Measurements from ENCODE around the gene KLHL2.
A peak's percentile ranks its signal among the peaks of the same experiment; 100 is the strongest.
"Not testable (repeated sequence)": the region's sequence is repeated elsewhere in the genome, so short reads cannot be mapped to it uniquely, and the experiment has no call there.

Gene KLHL2

GRCh38 chr4:165209796-165210195, 2.4 kb downstream of the KLHL2 start:
- H3K4me3 ChIP-seq (ENCODE audit: low read length) = no peak overlapping the region
- TF ChIP-seq CTCF (IDR thresholded peaks at IDR 0.05; ENCODE audit: insufficient read depth, low read depth, low read length, missing control alignments) = no peak
- no peak for DNase-seq (ENCODE audit: low read depth)

GRCh38 chr4:165210566-165210965, 3.2 kb downstream of the KLHL2 start:
- no peak overlapping the region for H3K4me3 ChIP-seq (ENCODE audit: low read length)
- TF ChIP-seq CTCF (IDR thresholded peaks at IDR 0.05; ENCODE audit: insufficient read depth, low read depth, low read length, missing control alignments) = no peak
- no peak for DNase-seq (ENCODE audit: low read depth)

GRCh38 chr4:165212647-165213046, 5.3 kb downstream of the KLHL2 start:
- not testable (repeated sequence) for H3K4me3 ChIP-seq (ENCODE audit: low read length); DNase-seq (ENCODE audit: low read depth)

- DNase-seq (ENCODE audit: low read depth) = peak; percentile 79
- H3K4me3 ChIP-seq (ENCODE audit: low read length) = not testable (repeated sequence)
Observed at GRCh38 chr4:165213404-165213803, 6.0 kb downstream of the KLHL2 start.

- DNase-seq (ENCODE audit: low read depth); H3K4me3 ChIP-seq (ENCODE audit: low read length): not testable (repeated sequence)
Observed at GRCh38 chr4:165213991-165214709, 6.8 kb downstream of the KLHL2 start.

- not testable (repeated sequence) for H3K4me3 ChIP-seq (ENCODE audit: low read length)
- peak; percentile 84 for DNase-seq (ENCODE audit: low read depth)
Observed at GRCh38 chr4:165215034-165215751, 7.8 kb downstream of the KLHL2 start.

GRCh38 chr4:165215761-165216487, 8.6 kb downstream of the KLHL2 start:
- not testable (repeated sequence) for H3K4me3 ChIP-seq (ENCODE audit: low read length); DNase-seq (ENCODE audit: low read depth)

GRCh38 chr4:165217325-165217724, 10.0 kb downstream of the KLHL2 start:
- DNase-seq (ENCODE audit: low read depth) = no peak
- H3K4me3 ChIP-seq (ENCODE audit: low read length) = no peak overlapping the region
- TF ChIP-seq CTCF (IDR thresholded peaks at IDR 0.05; ENCODE audit: insufficient read depth, low read depth, low read length, missing control alignments) = no peak

- not testable (repeated sequence) for H3K4me3 ChIP-seq (ENCODE audit: low read length); DNase-seq (ENCODE audit: low read depth)
Observed at GRCh38 chr4:165221306-165221705, 13.9 kb downstream of the KLHL2 start.

GRCh38 chr4:165221993-165222650, 14.8 kb downstream of the KLHL2 start:
- H3K4me3 ChIP-seq (ENCODE audit: low read length) = not testable (repeated sequence)
- peak; percentile 79 for DNase-seq (ENCODE audit: low read depth)
